Keratinocyte (primary cell): Measurements from ENCODE around the gene GPX2.

Experiments
- CTCF ChIP-seq, 3 experiments: IDR thresholded peaks in 1 of 3; conservative IDR thresholded peaks in 1 of 3; optimal IDR thresholded peaks in 1 of 3; 2 replicates in 2 of 3; 3 replicates in 1 of 3; pipeline versions ENCODE3 to v1.5.1; 2011; ENCODE audit warnings: low read length in 3 of 3, mild to moderate bottlenecking in 3 of 3, moderate library complexity in 2 of 3, control low read depth in 1 of 3, inconsistent platforms in 1 of 3; ENCODE audit not compliant: insufficient read depth in 2 of 3; ENCODE audit errors: extremely low read depth in 1 of 3
- EZH2 ChIP-seq: IDR thresholded peaks from one replicate; pipeline ENCODE4 v1.6.1; 2012; ENCODE audit warnings: inconsistent platforms, mild to moderate bottlenecking, low read length, moderate library complexity

- no peak for TF ChIP-seq CTCF (optimal IDR thresholded peaks at IDR 0.05 in 1 of 3, IDR thresholded peaks at IDR 0.05 in 1 of 3, conservative IDR thresholded peaks at IDR 0.05 in 1 of 3; ENCODE audit: extremely low read depth in 1 of 3, insufficient read depth in 2 of 3, low read length in 3 of 3)
- no peak for TF ChIP-seq EZH2
Measured at GRCh38 chr14:64919618-64920017, 22.9 kb downstream of the GPX2 start.
